ENCODE measurements around the gene BCAS3. TPM values are rescaled to one million over a fixed set of nuclear protein-coding genes. Genes with fewer than 3 reads are reported as not detected.

Gene BCAS3
- total RNA-seq, 1 experiment from 2014 or later, result 9.3 TPM

DNA sequence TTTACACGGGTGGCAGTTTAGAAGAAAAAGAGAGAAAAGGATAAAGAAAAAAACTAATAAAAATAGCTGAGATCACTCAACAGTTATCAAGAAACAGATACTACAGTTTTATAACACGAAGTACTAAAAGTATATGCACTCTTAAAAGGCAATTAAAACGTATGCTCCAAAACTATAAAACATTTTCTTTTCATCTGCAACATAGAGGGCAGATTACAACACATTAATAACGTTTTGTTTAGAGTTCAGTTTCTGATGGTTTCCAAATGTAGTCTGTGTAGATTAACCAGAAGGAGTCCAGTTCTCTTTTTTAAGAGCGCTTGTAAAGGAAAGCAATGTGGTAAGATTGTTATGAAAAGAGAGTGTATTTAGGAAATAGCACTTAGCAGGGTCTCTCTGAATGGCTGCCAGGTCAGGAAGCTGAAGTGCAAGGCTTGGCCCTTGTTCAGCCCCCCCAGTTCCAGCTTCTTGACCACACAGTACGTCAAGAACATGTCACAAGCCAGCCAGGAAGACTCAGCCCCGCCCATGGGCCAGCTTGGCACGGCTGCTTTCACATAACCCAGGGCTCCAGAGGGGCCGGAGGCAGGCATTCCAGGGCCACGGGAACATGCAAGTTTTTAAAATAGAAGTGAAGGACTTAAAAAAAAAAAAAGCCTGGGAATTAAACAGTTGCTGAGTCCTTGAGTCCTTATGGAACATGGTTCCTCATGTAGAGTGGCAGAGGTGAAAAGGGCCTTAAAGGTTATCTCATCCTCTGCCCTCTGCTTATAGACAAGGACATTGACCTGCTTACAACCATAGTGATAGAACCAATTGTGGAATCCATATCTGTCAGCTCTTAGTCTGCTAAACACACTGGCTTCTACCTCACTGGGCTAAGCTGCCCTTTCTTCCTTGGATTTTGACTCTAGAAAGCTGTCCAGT, 574.6 kb downstream of the BCAS3 start:
- peak; percentile 93 for DNase-seq (ENCODE audit: low read depth)

DNA sequence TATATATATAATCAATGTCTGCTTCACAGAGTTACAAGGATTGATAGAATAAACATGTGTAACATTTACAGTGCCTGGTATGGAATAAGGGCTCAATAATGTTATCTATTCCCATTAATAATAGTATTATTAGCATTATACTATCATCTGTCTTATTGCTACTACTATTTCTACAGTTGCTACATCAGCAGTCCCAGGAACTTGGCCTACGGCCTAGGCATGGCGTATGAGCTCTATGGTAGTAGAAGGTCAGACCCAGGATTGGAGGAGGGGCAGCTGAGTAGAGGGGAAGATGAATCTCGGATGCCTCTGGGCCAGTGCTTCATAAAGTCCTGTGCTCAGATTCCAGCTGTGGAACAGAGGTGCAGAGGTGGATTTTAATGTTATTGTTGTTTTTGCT, 575.7 kb downstream of the BCAS3 start:
- DNase-seq (ENCODE audit: low read depth), result no peak

GRCh38 chr17:61253937-61254574, 576.4 kb downstream of the BCAS3 start:
- DNase-seq (ENCODE audit: low read depth), result no peak

DNA sequence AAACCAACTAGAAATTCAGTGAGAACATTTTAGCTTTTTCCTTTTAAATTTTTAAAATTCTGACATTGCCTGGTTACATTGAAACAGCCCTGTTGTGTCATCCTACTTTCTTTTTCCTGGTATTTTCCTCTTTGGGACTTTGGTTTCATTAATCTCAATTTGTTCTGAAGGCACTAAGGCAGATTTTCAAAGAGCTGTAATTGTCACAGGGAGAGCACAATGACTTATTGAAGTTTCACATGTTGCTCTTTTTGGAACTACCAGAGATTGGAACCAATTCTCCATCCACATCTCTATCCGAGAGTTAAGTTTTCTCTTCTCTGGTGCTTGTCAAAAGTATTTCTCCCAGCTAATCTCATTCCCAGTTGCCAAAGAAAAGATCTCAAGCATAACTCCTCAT, 577.3 kb downstream of the BCAS3 start:
- DNase-seq (ENCODE audit: low read depth), result no peak

- peak; percentile 35 for DNase-seq (ENCODE audit: low read depth)
Observed at GRCh38 chr17:61255647-61256046, 578.0 kb downstream of the BCAS3 start.

GRCh38 chr17:61259360-61259759, 581.7 kb downstream of the BCAS3 start:
- DNase-seq (ENCODE audit: low read depth), result no peak

- DNase-seq (ENCODE audit: low read depth), result no peak
Observed at GRCh38 chr17:61260071-61260797, 582.6 kb downstream of the BCAS3 start.

DNA sequence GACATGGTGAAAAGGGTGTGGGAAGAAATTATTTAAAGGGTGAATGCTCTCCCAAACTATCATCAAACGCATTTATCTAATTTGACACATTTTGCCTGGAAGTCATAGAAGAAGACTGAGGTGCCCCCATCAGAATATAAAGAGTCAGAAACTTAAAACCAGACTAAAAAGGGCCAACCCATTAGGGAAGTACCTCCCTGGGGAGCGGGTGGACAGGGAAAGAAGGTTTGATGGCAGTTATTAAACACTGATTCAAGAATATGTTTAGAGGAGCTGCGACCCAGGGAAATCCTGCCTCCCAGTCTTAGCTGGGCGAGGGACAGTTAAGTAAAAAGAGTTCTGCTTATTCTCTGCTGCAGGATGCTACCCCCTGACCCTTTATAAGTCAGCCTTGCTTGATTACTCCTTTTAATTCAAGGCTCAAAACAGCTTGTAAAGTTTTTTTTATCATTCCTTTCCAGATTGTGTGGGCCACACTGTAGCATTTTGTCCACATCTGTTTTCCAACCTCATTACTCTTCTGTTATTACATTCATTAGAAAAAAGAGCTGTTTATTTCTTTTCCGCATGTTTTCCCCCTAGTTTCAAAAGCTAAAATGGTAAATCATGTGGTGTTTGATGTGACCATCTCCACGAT, 583.5 kb downstream of the BCAS3 start:
- DNase-seq (ENCODE audit: low read depth), result no peak

DNA sequence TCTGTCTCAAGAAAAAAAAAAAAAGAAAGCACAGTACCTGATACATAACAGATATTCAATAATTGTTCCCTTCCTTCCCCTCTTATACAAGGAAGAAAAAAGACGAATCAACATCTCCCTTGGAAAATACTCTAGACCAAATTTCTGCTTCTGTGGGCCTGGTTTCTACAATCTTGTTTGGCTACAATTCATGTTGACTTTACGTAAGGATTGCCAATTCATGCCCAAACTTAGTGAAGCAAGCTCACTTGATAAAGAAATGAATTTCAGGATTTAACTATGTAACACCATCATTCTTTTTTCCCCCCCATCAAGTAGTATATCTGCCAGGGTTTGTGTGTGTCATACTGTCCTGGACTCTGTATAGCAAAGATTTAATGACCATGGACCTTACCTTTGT, 587.7 kb downstream of the BCAS3 start:
- DNase-seq (ENCODE audit: low read depth), result no peak

DNA sequence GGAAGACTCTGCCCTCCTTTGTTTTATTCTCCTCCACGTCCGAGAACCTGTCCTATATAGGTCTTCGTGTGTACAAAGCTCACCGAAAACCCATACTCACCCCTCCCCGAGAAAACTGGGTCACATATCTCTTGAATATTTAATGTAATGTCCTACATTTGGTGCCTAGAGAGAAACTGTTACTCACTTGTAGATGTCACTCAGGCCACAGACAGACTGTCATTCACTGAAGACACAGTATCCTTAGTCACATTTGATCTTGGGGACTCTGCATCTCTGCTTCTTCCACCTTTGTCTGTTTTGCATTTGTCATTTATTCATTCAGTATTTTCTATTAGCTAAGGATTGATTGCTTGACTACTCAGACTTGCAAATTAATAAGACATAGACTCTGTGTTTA, 590.2 kb downstream of the BCAS3 start:
- no peak for DNase-seq (ENCODE audit: low read depth)

- DNase-seq (ENCODE audit: low read depth), result no peak
Observed at GRCh38 chr17:61275395-61275794, 597.7 kb downstream of the BCAS3 start.

GRCh38 chr17:61276806-61277205, 599.2 kb downstream of the BCAS3 start:
- DNase-seq (ENCODE audit: low read depth), result no peak

DNA sequence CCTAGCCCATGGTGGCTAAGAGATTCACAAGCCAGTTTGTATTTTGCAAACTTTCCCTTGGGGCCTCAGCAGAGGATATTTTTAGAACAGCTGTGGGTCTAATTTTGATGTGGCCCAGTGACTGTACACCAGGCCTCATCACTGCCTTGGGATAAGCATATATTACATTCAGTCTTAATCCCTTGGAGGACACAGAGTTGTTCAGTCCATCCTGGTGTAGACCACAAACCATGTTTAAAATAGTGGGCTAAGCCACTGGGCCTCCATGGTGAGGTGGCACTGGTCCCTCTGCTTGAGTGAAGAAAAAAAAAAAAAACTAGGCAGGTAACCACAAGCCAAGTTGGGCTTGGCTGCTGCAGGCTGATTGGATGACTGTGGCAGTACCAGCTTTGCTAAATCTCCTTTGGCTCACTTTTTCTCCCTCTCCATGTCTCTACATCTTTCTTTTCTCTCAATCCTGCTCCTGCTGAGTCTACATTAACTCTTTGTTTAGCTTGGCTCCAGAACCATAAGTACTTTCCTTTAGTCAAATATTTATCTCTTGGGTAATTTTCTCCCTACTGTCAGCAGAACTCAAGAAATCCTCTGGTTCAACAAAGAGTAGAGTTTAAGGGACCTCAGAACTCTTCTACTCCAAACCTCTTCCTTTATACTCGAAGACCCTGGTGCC, 602.0 kb downstream of the BCAS3 start:
- DNase-seq (ENCODE audit: low read depth), result peak; percentile 77

DNA sequence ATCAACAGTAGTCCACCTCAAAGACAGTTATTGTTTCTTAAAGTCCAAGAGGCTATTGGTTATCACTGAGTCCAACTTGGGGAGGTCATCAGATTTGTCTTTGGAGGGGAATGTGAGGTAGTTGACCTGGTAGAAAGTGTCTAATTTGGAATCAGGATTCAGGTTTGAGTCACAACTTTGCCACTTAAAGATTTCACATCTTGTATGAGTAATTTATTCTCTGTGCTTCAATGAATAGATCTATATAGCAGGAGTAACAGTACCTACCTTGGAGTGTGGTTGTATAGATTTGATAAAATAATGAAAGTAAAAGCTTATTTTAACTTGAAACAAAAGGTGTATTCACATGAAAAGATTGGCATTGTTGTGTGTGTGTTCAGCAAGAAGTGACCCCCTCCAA, 602.7 kb downstream of the BCAS3 start:
- DNase-seq (ENCODE audit: low read depth), result no peak

- DNase-seq (ENCODE audit: low read depth), result no peak
Observed at GRCh38 chr17:61280851-61281250, 603.2 kb downstream of the BCAS3 start.

DNA sequence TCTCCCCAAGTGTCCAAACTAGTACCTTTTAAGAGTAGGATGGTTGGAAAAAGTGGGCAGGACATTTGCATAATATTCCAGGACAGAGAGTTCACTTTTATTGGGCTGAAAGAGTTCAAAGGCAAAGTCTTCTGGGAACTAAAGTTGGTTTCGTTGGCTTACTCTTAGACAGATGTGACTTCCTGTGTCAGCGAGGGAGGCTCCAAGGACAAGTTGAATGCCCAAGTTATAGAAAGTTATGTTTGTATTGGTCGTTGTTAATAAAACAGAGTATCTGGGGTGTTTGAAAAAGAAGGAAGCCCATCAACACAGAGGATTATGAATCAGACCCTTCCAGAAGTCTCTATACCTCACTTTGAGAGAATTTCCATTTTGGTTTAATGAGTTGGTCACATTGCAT, 604.7 kb downstream of the BCAS3 start:
- DNase-seq (ENCODE audit: low read depth), result no peak

GRCh38 chr17:61283043-61283442, 605.4 kb downstream of the BCAS3 start:
- DNase-seq (ENCODE audit: low read depth), result no peak

DNA sequence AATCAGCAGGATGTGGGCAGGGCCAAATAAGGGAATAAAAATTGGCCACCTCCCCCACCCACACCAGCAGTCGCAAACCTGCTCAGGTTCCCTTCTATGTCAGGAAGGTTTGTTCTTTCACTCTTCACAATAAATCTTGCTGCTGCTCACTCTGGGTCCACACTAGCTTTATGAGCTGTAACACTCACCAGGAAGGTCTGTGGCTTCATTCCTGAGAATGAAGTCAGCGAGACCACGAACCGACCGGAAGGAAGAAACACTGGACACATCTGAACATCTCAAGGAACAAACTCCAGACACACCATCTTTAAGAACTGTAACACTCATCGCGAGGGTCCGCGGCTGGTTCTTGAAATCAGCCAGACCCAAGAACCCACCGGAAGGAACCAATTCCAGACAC, 606.5 kb downstream of the BCAS3 start:
- peak; percentile 95 for DNase-seq (ENCODE audit: low read depth)

DNA sequence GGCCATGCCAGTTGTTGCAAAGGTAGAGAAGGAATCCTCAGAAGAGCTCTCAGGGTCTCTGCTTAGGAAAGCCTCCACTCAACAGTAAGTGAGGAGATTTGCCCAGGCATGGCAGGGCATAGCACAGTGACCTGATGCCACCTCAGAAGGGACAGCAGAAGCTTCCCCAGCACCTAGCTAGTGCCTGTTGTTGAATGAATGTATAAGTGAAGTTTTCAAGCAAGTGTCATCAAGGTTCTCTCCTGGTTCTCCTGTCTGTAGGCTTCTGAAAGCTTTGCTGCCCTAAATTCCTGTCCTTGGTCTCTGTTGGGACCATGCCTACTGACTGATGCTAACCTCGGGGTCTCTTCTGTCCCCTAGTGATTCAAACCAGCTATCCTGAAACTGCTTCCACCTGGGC, 607.1 kb downstream of the BCAS3 start:
- DNase-seq (ENCODE audit: low read depth), result no peak

DNA sequence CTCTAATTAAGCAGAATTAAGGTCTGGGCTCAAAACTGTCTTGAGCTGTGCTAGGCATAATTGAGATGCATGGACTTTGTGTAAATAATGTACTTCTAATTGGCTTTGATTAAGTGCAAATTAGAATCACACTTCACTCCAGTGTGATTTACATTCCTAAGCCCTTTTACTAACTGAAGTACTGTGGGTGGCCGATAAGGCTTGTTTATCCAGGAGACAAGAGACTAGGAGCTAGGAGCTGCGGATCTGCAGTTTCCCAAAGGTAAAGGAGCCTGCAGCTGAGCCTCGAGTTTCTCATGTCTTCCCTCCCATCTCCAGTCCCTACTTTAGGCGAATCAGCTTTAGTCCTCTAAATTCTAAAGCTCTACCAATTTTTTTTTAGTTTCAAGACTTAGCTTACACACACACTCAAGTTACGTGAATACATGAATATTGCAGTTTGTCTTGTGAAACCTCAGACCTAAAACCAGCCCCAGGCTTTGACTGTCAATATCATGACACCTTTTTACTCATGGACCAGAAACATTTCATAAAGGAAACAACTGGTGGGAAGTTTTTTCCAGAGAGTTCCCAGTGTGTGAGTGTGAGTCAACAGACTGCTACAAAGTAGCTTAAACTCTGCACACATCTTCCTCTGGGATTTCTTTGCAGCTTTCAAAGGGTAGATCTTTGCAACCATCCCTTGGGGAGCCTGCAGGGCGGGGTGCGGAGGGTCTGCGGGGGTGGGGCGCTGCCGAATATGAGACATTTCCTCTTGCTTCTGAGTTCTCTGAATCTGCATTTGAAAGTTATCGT, 608.1 kb downstream of the BCAS3 start:
- peak; percentile 66 for DNase-seq (ENCODE audit: low read depth)

DNA sequence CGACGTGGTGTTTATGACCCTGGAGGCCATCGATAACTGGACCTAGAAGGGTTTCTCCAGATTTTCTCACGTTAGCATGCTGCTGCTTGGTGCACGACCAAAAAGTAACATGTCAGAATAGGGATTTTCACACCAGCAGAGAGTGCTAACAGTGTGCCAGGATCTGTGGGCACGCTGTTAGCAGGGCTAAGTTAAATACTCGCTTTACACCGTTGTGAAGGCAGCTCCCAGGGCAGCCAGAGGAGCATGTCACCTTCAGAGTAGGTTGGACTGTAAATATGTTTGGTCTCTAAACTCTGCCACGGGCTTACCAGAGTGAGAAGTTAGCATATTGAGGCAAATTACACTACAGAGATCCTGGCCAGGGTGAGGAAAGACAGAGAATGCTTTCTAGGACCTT, 608.8 kb downstream of the BCAS3 start:
- DNase-seq (ENCODE audit: low read depth), result no peak
